GM23338 (cell line): ENCODE results near the gene ERC2. TPM values are rescaled to one million over a fixed set of nuclear protein-coding genes. Genes with fewer than 3 reads are reported as not detected.

Experiments used
- ATAC-seq: fragments of 200-7000 bp; cut with Tn5 transposase; 3 replicates; pipeline ENCODE4 v1.9.1; 2020
- DNase-seq: peaks from one replicate; pipeline ENCODE4 v3.0.0-alpha.2; 2015; ENCODE audit warnings: low spot score
- H2AFZ ChIP-seq: fragments of 200-600 bp; sonication (generic); 2 replicates; pipeline ENCODE4 v1.8.0; 2016; ENCODE audit warnings: antibody characterized with exemption, mild to moderate bottlenecking, moderate library complexity
- H3F3A ChIP-seq: fragments of 200-600 bp; sonication (generic); replicated peaks from 2 replicates; pipeline ENCODE4 v1.8.0; 2017; ENCODE audit warnings: antibody characterized with exemption, mixed run types, low read depth
- H3K27ac ChIP-seq: fragments of 200-600 bp; sonication (generic); 2 replicates; pipeline ENCODE4 v1.6.1; 2016; ENCODE audit warnings: low read depth
- H3K27me3 ChIP-seq: fragments of 200-600 bp; sonication (generic); 2 replicates; pipeline ENCODE4 v1.8.0; 2016; ENCODE audit warnings: mild to moderate bottlenecking, mixed run types, moderate library complexity; ENCODE audit not compliant: insufficient read depth
- H3K36me3 ChIP-seq: fragments of 200-600 bp; sonication (generic); 2 replicates; pipeline ENCODE4 v1.8.0; 2016; ENCODE audit warnings: mild to moderate bottlenecking; ENCODE audit not compliant: insufficient read depth
- H3K4me1 ChIP-seq: fragments of 200-600 bp; sonication (generic); 2 replicates; pipeline ENCODE4 v1.8.0; 2016; ENCODE audit warnings: mild to moderate bottlenecking, moderate library complexity; ENCODE audit not compliant: insufficient read depth
- H3K4me2 ChIP-seq: fragments of 200-600 bp; sonication (generic); 2 replicates; pipeline ENCODE4 v1.7.1; 2017; ENCODE audit warnings: mixed run types
- H3K4me3 ChIP-seq: fragments of 200-600 bp; sonication (generic); 2 replicates; pipeline ENCODE4 v1.6.1; 2016; ENCODE audit warnings: mixed run types
- H3K79me2 ChIP-seq: fragments of 200-600 bp; sonication (generic); replicated peaks from 2 replicates; pipeline ENCODE4 v1.8.0; 2017; ENCODE audit warnings: mild to moderate bottlenecking; ENCODE audit not compliant: insufficient read depth
- H3K9me2 ChIP-seq: fragments of 200-600 bp; sonication (generic); 2 replicates; pipeline ENCODE4 v1.8.0; 2017; ENCODE audit not compliant: insufficient read depth
- H4K20me1 ChIP-seq: fragments of 200-600 bp; sonication (generic); replicated peaks from 2 replicates; pipeline ENCODE4 v1.8.0; 2017; ENCODE audit warnings: mild to moderate bottlenecking; ENCODE audit not compliant: insufficient read depth
- H3K27ac Mint-ChIP-seq: 2 replicates; pipeline ENCODE4 v1.8.0; 2020; ENCODE audit warnings: inconsistent platforms, mild to moderate bottlenecking, moderate library complexity, mixed read lengths
- H3K27me3 Mint-ChIP-seq: 3 replicates; pipeline ENCODE4 v1.8.0; 2022; ENCODE audit warnings: low read depth, mild to moderate bottlenecking, moderate library complexity, mixed read lengths, inconsistent platforms; ENCODE audit not compliant: insufficient read depth, poor library complexity
- H3K36me3 Mint-ChIP-seq: 3 replicates; pipeline ENCODE4 v1.8.0; 2021; ENCODE audit warnings: low read depth, mild to moderate bottlenecking, inconsistent platforms, moderate library complexity, mixed read lengths
- H3K4me1 Mint-ChIP-seq: 3 replicates; pipeline ENCODE4 v1.8.0; 2020; ENCODE audit warnings: mild to moderate bottlenecking, inconsistent platforms, mixed read lengths
- H3K4me3 Mint-ChIP-seq: 3 replicates; pipeline ENCODE4 v1.8.0; 2021; ENCODE audit warnings: moderate library complexity, mild to moderate bottlenecking, inconsistent platforms, mixed read lengths
- H3K9me3 Mint-ChIP-seq: 3 replicates; pipeline ENCODE4 v1.8.0; 2020; ENCODE audit warnings: moderate library complexity, mild to moderate bottlenecking, inconsistent platforms, mixed read lengths
- CREB1 ChIP-seq: fragments of 250-450 bp; sonication (Bioruptor Pico); IDR thresholded peaks from 2 replicates; pipeline ENCODE4 v1.5.0; 2020; ENCODE audit warnings: low read depth, mild to moderate bottlenecking, moderate library complexity
- CTCF ChIP-seq, 2 experiments: fragments of 200-600 bp in 1 of 2; sonication (generic) in 1 of 2; conservative IDR thresholded peaks; 2 replicates each; pipeline versions ENCODE4 v1.5.1 to v1.6.1; 2016 to 2017; ENCODE audit warnings: antibody characterized with exemption in 2 of 2, low read depth in 2 of 2, mild to moderate bottlenecking in 2 of 2, moderate library complexity in 1 of 2
- ETS1 ChIP-seq: IDR thresholded peaks from 2 replicates; pipeline ENCODE4 v1.6.1; 2016; ENCODE audit warnings: antibody characterized with exemption
- EZH2phosphoT487 ChIP-seq: fragments of 200-600 bp; sonication (generic); IDR thresholded peaks from one replicate; pipeline ENCODE4 v1.8.1; 2018; ENCODE audit warnings: antibody characterized with exemption; ENCODE audit not compliant: unreplicated experiment
- JUNB ChIP-seq: IDR thresholded peaks from one replicate; pipeline ENCODE4 v1.6.1; 2016; ENCODE audit warnings: antibody characterized with exemption; ENCODE audit not compliant: unreplicated experiment
- NANOG ChIP-seq: IDR thresholded peaks from 2 replicates; pipeline ENCODE4 v1.6.1; 2016; ENCODE audit warnings: antibody characterized with exemption, borderline replicate concordance
- POLR2AphosphoS5 ChIP-seq: IDR thresholded peaks from 2 replicates; pipeline ENCODE4 v1.6.1; 2016; ENCODE audit warnings: antibody characterized with exemption, low read depth
- STAT1 ChIP-seq: IDR thresholded peaks from one replicate; pipeline ENCODE4 v1.6.1; 2016; ENCODE audit warnings: antibody characterized with exemption; ENCODE audit not compliant: unreplicated experiment
- ZNF114 ChIP-seq: fragments of 250-450 bp; sonication (Bioruptor Pico); IDR thresholded peaks from 2 replicates; pipeline ENCODE4 v1.5.0; 2020; ENCODE audit warnings: mild to moderate bottlenecking, moderate library complexity
- ZNF331 ChIP-seq: fragments of 250-450 bp; sonication (Bioruptor Pico); IDR thresholded peaks from 2 replicates; pipeline ENCODE4 v1.5.0; 2020; ENCODE audit warnings: low read depth, mild to moderate bottlenecking, moderate library complexity
- ZNF462 ChIP-seq: fragments of 250-450 bp; sonication (Bioruptor Pico); IDR thresholded peaks from 2 replicates; pipeline ENCODE4 v1.5.0; 2020; ENCODE audit warnings: mild to moderate bottlenecking, moderate library complexity
- polyA plus RNA-seq: library from polyadenylated mRNA; unstranded; fragments of >200 nt; fragmentation: Nextera tagmentation; extraction: Ambion mirVana; gene quantifications from 2 replicates; pipeline ENCODE4 v1.2.1, GENCODE V29; 2016
- total RNA-seq: library from RNA; depleted of rRNA; stranded (reverse); fragments of >200 nt; shearing (Covaris generic); gene quantifications from 2 replicates; pipeline ENCODE4 v1.2.3, GENCODE V29; 2014

The ERC2 gene
- total and polyA plus RNA-seq, 2 experiments from 2014 or later, result 11.8 to 13.7 TPM

GRCh38 chr3:55884066-55884465 is 584.2 kb downstream of the ERC2 start:
- Histone ChIP-seq H3K4me3 (no peak overlapping the region), H3K79me2 (no peaks in the 10 kb centered on the region), H3K36me3 (no peaks in the 10 kb centered on the region), H3K27ac (no peak overlapping the region), H4K20me1 (no peaks in the 10 kb centered on the region), H3F3A (no peaks in the 10 kb centered on the region), H3K27me3 (no peaks in the 10 kb centered on the region), H3K4me2 (no peak overlapping the region), H3K4me1 (peaks cover 38% of the 10 kb centered on the region), H3K9me2 (no peaks in the 10 kb centered on the region), H2AFZ (no peak overlapping the region)
- Mint-ChIP-seq H3K27me3 (peaks cover 3% of the 10 kb centered on the region), H3K4me3 (no peak overlapping the region), H3K9me3 (no peaks in the 10 kb centered on the region), H3K27ac (no peak overlapping the region), H3K36me3 (no peaks in the 10 kb centered on the region), H3K4me1 (peaks cover 54% of the 10 kb centered on the region)
- DNase-seq (no peak), ATAC-seq (no peak)
- TF ChIP-seq ETS1 (no peak), ZNF114 (CRISPR knock-in tag) (no peak), NANOG (no peak), JUNB (no peak), EZH2phosphoT487 (no peak), CTCF (conservative IDR thresholded peaks at IDR 0.05; ENCODE audit: low read depth in 2 of 2) (no peak), POLR2AphosphoS5 (no peak), CREB1 (CRISPR knock-in tag) (no peak), ZNF331 (CRISPR knock-in tag) (no peak), STAT1 (no peak), ZNF462 (CRISPR knock-in tag) (no peak)
